Naive thymus-derived CD4-positive, alpha-beta T cell (primary cell): ENCODE data around the gene LPP. TPM values are rescaled to one million over a fixed set of nuclear protein-coding genes. Genes with fewer than 3 reads are reported as not detected.
"Not testable (repeated sequence)": the region's sequence is repeated elsewhere in the genome, so short reads cannot be mapped to it uniquely, and the experiment has no call there.

Source experiments
- ATAC-seq: fragments of 150-1000 bp; cut with Tn5 transposase; 2 replicates; pipeline ENCODE4 v1.10.0; 2021; ENCODE audit warnings: mild to moderate bottlenecking, moderate library complexity
- CTCF ChIA-PET: fragments of 350-600 bp; sonication (Branson Sonifier 250); formaldehyde crosslinking; loops from one replicate; lab custom pipeline; 2021; ENCODE audit warnings: antibody characterized with exemption; lab: Charles Lee
- POLR2A ChIA-PET: fragments of 350-600 bp; sonication (Branson Sonifier 250); formaldehyde crosslinking; loops from one replicate; lab custom pipeline; 2021; ENCODE audit warnings: antibody characterized with exemption, inconsistent platforms; lab: Charles Lee
- DNase-seq, 9 donors: peaks; one replicate each; pipeline versions ENCODE4 v3.0.0 to v3.0.0-alpha.2; 2020 to 2022; ENCODE audit warnings: mixed read lengths in 1 of 9
- H3K27ac ChIP-seq: one replicate; pipeline ENCODE4 v1.7.0; 2013; ENCODE audit warnings: mild to moderate bottlenecking, low read depth, low read length, moderate library complexity
- H3K27me3 ChIP-seq, 2 donors: one replicate each; pipeline ENCODE4 v1.7.0; 2013; ENCODE audit warnings: low read length in 2 of 2, mild to moderate bottlenecking in 2 of 2, moderate library complexity in 2 of 2; ENCODE audit not compliant: control insufficient read depth in 2 of 2, insufficient read depth in 2 of 2
- H3K36me3 ChIP-seq, 3 experiments: 1 replicate in 2 of 3; 2 replicates in 1 of 3; pipeline ENCODE4 v1.7.0; 2013; ENCODE audit warnings: low read length in 3 of 3, mild to moderate bottlenecking in 3 of 3, moderate library complexity in 1 of 3; ENCODE audit not compliant: insufficient read depth in 3 of 3, control insufficient read depth in 2 of 3
- H3K4me1 ChIP-seq, 2 donors: one replicate each; pipeline ENCODE4 v1.7.0; 2013; ENCODE audit warnings: low read length in 2 of 2, mild to moderate bottlenecking in 2 of 2, moderate library complexity in 1 of 2; ENCODE audit not compliant: control insufficient read depth in 2 of 2, insufficient read depth in 2 of 2
- H3K4me3 ChIP-seq: 2 replicates; pipeline ENCODE4 v1.7.0; 2013; ENCODE audit warnings: mild to moderate bottlenecking, low read length
- H3K9me3 ChIP-seq, 3 experiments: 1 replicate in 2 of 3; 2 replicates in 1 of 3; pipeline ENCODE4 v1.7.0; 2013; ENCODE audit warnings: low read length in 3 of 3; ENCODE audit not compliant: control insufficient read depth in 2 of 3
- H3K27ac Mint-ChIP-seq, 9 donors: one replicate each; pipeline ENCODE4 v1.8.0; 2020 to 2022; ENCODE audit warnings: mixed read lengths in 9 of 9, mild to moderate bottlenecking in 8 of 9, moderate library complexity in 5 of 9, inconsistent platforms in 2 of 9
- H3K27me3 Mint-ChIP-seq, 5 donors: one replicate each; pipeline ENCODE4 v1.8.0; 2021 to 2022; ENCODE audit warnings: mixed read lengths in 5 of 5, mild to moderate bottlenecking in 1 of 5
- H3K36me3 Mint-ChIP-seq, 5 donors: one replicate each; pipeline ENCODE4 v1.8.0; 2020 to 2022; ENCODE audit warnings: mixed read lengths in 5 of 5, mild to moderate bottlenecking in 3 of 5, inconsistent platforms in 1 of 5
- H3K4me1 Mint-ChIP-seq, 7 donors: one replicate each; pipeline ENCODE4 v1.8.0; 2020 to 2022; ENCODE audit warnings: mixed read lengths in 7 of 7, mild to moderate bottlenecking in 3 of 7, inconsistent platforms in 1 of 7
- H3K4me3 Mint-ChIP-seq, 10 donors: one replicate each; pipeline ENCODE4 v1.8.0; 2020 to 2022; ENCODE audit warnings: mild to moderate bottlenecking in 10 of 10, mixed read lengths in 10 of 10, moderate library complexity in 6 of 10, inconsistent platforms in 2 of 10
- H3K9me3 Mint-ChIP-seq, 11 donors: one replicate each; pipeline ENCODE4 v1.8.0; 2020 to 2022; ENCODE audit warnings: mixed read lengths in 11 of 11, mild to moderate bottlenecking in 4 of 11, inconsistent platforms in 1 of 11, moderate library complexity in 1 of 11
- intact Hi-C, 2 donors: fragments of 100-400 bp; cut with micrococcal nuclease; formaldehyde crosslinking; loops; one replicate each; pipeline ENCODE4 v1.15.1; 2023
- polyA plus RNA-seq, 2 donors: library from polyadenylated mRNA; unstranded; fragments of 300-500 nt; fragmentation: Illumina TruSeq; gene quantifications; one replicate each; pipeline ENCODE4 v1.2.3, GENCODE V29; 2021
- total RNA-seq, 6 experiments: library from RNA in 5 of 6; stranded (reverse) in 5 of 6; gene quantifications; 1 replicate in 5 of 6; 2 replicates in 1 of 6; pipeline ENCODE4 v1.2.3 and lab custom pipeline; 2021 to 2026

LPP gene
- total and polyA plus RNA-seq, 7 experiments from 2014 or later, result 10.3 to 95.2 (median 19.5) TPM

GRCh38 chr3:188427981-188428380, 274.0 kb downstream of the LPP start:
- H3K9me3 Mint-ChIP-seq, result peaks cover 0 to 34% (median 14%) of the 10 kb centered on the region in 11 donors
- DNase-seq, H3K4me3 ChIP-seq, H3K9me3 ChIP-seq, H3K27me3 Mint-ChIP-seq, H3K27ac ChIP-seq, H3K4me3 Mint-ChIP-seq, H3K27ac Mint-ChIP-seq, H3K36me3 ChIP-seq, H3K4me1 ChIP-seq, H3K27me3 ChIP-seq, intact Hi-C loops, CTCF ChIA-PET, POLR2A ChIA-PET, ATAC-seq: not testable (repeated sequence)
- H3K36me3 Mint-ChIP-seq, result peaks cover 10 to 55% (median 41%) of the 10 kb centered on the region in 5 donors
- peaks cover 9 to 40% (median 18%) of the 10 kb centered on the region in 7 donors for H3K4me1 Mint-ChIP-seq

DNA sequence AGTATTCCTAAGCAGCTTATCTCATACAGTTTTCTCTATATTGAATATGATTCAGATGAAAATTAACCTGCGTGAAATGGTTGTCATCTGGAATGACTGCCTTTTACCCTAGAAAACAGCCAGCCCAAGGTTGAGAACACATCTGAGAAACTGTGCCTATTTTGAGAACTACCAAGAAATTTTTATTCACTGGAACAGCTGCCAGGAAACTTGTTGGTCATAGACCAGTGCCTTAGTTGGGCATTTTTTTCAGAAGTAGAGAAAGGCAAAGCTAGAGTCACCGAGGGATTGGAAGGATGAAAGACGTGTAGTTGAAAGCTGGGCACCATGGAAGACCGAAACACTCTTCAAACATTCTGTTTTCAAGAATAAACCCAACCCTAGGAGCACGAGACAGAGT, 277.1 kb downstream of the LPP start:
- Mint-ChIP-seq H3K27me3 (no peaks in the 10 kb centered on the region), H3K27ac (no peak overlapping the region), H3K36me3 (peaks cover 3 to 36% (median 15%) of the 10 kb centered on the region in 5 donors), H3K9me3 (peaks cover 0 to 13% (median 3%) of the 10 kb centered on the region in 11 donors), H3K4me3 (no peak overlapping the region), H3K4me1 (peaks cover 15 to 32% (median 26%) of the 10 kb centered on the region in 7 donors)
- Histone ChIP-seq H3K27ac (no peak overlapping the region), H3K4me1 (no peaks in the 10 kb centered on the region), H3K36me3 (no peaks in the 10 kb centered on the region), H3K27me3 (no peaks in the 10 kb centered on the region), H3K4me3 (no peak overlapping the region), H3K9me3 (no peaks in the 10 kb centered on the region)
- DNase-seq, result no peak
- ATAC-seq, result no peak
- POLR2A ChIA-PET, result no interaction called here
- intact Hi-C loops, result loop anchor here in 1 of 2 donors (5.0 kb wide), 1 partner anchor 89 kb away; no protein-coding TSS in a partner anchor
- CTCF ChIA-PET, result interaction anchor here (0.6 kb wide), 1 partner anchor 103 kb away, joined by 3 read pairs; no protein-coding TSS in a partner anchor

- Mint-ChIP-seq H3K36me3 (peaks cover 0 to 32% (median 11%) of the 10 kb centered on the region in 5 donors), H3K4me1 (peaks cover 15 to 30% (median 26%) of the 10 kb centered on the region in 7 donors), H3K27me3 (no peaks in the 10 kb centered on the region), H3K27ac (no peak overlapping the region), H3K9me3 (peaks cover 0 to 8% (median 2%) of the 10 kb centered on the region in 11 donors), H3K4me3 (no peak overlapping the region)
- Histone ChIP-seq H3K9me3 (no peaks in the 10 kb centered on the region), H3K4me3 (no peak overlapping the region), H3K27ac (no peak overlapping the region), H3K36me3 (no peaks in the 10 kb centered on the region), H3K4me1 (no peaks in the 10 kb centered on the region), H3K27me3 (no peaks in the 10 kb centered on the region)
- ATAC-seq (peak; percentile 77), DNase-seq (no peak)
- ChIA-PET POLR2A (interaction anchor here (0.8 kb wide), 1 partner anchor 41 kb away, joined by 3 read pairs; no protein-coding TSS in a partner anchor), CTCF (interaction anchor here (0.6 kb wide), 1 partner anchor 102 kb away, joined by 3 read pairs; no protein-coding TSS in a partner anchor)
- intact Hi-C loops, result loop anchor here in 1 of 2 donors (5.0 kb wide), 1 partner anchor 89 kb away; no protein-coding TSS in a partner anchor
These were observed 277.6 kb downstream of the LPP start for GRCh38 chr3:188431553-188431952.

DNA sequence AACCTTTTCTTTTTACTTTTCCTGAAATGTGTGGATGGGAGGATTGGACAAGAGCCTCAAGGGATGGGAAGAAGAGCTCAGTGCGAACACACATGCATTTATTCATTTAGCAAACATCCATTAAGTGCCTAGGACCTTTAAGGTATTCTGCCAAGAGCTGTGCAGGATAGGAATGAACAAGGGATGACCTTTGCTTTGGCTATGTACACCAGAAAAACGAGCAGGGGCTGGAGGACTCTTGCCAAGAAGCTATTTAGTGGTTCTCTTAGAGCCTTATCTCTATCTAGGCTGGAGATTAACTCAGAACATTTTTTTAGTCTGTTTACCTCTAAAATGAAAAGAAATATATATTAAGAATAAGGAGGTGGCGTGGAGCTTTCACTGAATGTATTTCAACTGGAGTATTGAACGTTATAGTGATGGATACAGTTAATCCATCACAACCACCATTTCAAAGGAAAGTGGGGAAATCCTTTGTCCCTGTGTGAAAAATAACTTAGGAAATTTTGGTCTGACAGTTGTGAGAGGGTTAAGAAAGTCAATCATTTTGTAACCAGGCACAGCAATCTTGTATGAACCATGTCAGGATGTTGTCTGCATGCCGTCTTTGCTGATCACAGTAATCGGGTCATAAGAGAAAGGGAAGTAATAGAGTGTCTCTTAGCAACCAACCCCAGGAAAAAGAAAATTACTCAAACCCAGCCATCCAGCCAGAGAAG, 279.0 kb downstream of the LPP start:
- peak overlapping the region in 6 of 9 donors; percentile 60 to 93 (median 78) for H3K27ac Mint-ChIP-seq
- CTCF ChIA-PET, result no interaction called here
- no peaks in the 10 kb centered on the region for H3K27me3 Mint-ChIP-seq
- H3K4me1 ChIP-seq, result no peaks in the 10 kb centered on the region
- peaks cover 20 to 37% (median 31%) of the 10 kb centered on the region in 7 donors for H3K4me1 Mint-ChIP-seq
- peak in 4 of 9 donors; percentile 4 to 32 (median 15) for DNase-seq
- intact Hi-C loops, result loop anchor here in 1 of 2 donors (5.0 kb wide), 1 partner anchor 91 kb away; no protein-coding TSS in a partner anchor
- ATAC-seq, result peak; percentile 75
- H3K9me3 ChIP-seq, result no peaks in the 10 kb centered on the region
- no peaks in the 10 kb centered on the region for H3K27me3 ChIP-seq
- H3K4me3 Mint-ChIP-seq, result peak overlapping the region in 2 of 10 donors; percentile 58 to 72
- no peak overlapping the region for H3K27ac ChIP-seq
- H3K4me3 ChIP-seq, result no peak overlapping the region
- peaks cover 0 to 3% (median 0%) of the 10 kb centered on the region in 11 donors for H3K9me3 Mint-ChIP-seq
- POLR2A ChIA-PET, result interaction anchor here (0.6 kb wide), 1 partner anchor 1149 kb away, joined by 4 read pairs; no protein-coding TSS in a partner anchor
- peaks cover 0 to 31% (median 5%) of the 10 kb centered on the region in 5 donors for H3K36me3 Mint-ChIP-seq
- H3K36me3 ChIP-seq, result no peaks in the 10 kb centered on the region

DNA sequence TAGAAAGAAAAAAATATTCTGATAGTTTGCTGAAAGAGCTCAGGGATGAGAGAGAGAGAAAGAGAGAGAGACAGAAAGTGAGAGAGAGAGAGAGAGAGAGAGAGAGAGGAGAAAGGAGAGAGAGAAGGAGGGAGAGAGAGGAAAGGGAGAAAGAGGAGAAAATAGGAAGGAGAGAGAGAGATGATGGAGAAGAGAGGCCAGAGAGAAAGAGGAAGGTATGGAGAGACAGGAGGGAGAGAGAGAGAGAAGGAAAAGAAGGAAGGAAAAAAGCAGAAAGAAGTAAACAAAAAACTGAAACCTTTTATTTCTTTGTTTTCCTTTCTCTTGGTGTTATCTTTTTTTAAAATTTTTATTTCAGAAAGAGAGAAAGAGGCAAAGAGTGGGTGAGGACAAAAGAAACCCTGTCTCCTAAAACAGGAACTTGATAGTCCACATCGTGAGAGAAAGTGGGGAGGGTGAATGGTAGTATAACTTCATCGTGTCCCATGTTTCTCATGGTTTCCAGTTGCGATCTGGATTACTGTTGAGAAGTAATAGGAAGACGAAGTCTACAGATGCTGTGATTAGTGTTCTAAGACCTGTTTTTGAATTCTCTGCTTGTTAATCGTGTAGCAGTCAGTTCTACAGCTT, 279.7 kb downstream of the LPP start:
- peaks cover 26 to 44% (median 37%) of the 10 kb centered on the region in 7 donors for H3K4me1 Mint-ChIP-seq
- no peak overlapping the region for H3K27ac ChIP-seq
- peak overlapping the region in 2 of 10 donors; percentile 58 to 72 for H3K4me3 Mint-ChIP-seq
- no peaks in the 10 kb centered on the region for H3K36me3 ChIP-seq
- peak overlapping the region in 8 of 9 donors; percentile 9 to 93 (median 66) for H3K27ac Mint-ChIP-seq
- POLR2A ChIA-PET, result interaction anchor here (0.6 kb wide), 1 partner anchor 1149 kb away, joined by 4 read pairs; no protein-coding TSS in a partner anchor
- H3K9me3 ChIP-seq, result no peaks in the 10 kb centered on the region
- H3K9me3 Mint-ChIP-seq, result peaks cover 0 to 3% (median 0%) of the 10 kb centered on the region in 11 donors
- CTCF ChIA-PET, result no interaction called here
- no peaks in the 10 kb centered on the region for H3K27me3 Mint-ChIP-seq
- no peaks in the 10 kb centered on the region for H3K27me3 ChIP-seq
- intact Hi-C loops, result loop anchor here in 1 of 2 donors (5.0 kb wide), 1 partner anchor 91 kb away; no protein-coding TSS in a partner anchor
- ATAC-seq (peak; percentile 10), DNase-seq (no peak)
- H3K36me3 Mint-ChIP-seq, result peaks cover 0 to 31% (median 5%) of the 10 kb centered on the region in 5 donors
- H3K4me1 ChIP-seq, result peaks cover 0 to 6% of the 10 kb centered on the region in 2 donors
- H3K4me3 ChIP-seq, result no peak overlapping the region

DNA sequence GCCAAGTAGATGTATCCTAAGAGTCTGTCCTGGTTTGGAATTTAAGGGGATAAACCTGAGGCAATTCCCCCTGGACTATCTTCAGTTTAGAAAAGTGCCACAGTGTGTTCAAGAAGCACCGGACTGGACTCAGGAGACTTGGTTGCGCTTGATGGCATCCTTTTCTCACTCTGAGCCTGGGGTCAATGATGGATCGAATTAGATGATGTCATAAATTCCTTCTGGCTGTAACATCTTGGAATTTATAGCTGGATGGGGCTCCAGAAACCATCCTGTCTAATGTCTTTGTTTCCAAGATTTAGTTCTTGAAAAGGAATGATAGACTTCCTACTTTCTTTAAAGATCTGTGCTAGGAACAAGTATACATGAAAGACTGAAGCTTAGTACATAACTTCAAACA, 280.6 kb downstream of the LPP start:
- H3K4me1 ChIP-seq, result peaks cover 3 to 14% of the 10 kb centered on the region in 2 donors
- Mint-ChIP-seq H3K36me3 (peaks cover 0 to 31% (median 5%) of the 10 kb centered on the region in 5 donors), H3K4me1 (peaks cover 33 to 53% (median 46%) of the 10 kb centered on the region in 7 donors), H3K27me3 (no peaks in the 10 kb centered on the region), H3K27ac (no peak overlapping the region), H3K4me3 (no peak overlapping the region), H3K9me3 (peaks cover 0 to 3% (median 0%) of the 10 kb centered on the region in 11 donors)
- no peak overlapping the region for H3K27ac ChIP-seq
- intact Hi-C loops, result loop anchor here in 1 of 2 donors (5.0 kb wide), 1 partner anchor 92 kb away; no protein-coding TSS in a partner anchor
- H3K9me3 ChIP-seq, result no peaks in the 10 kb centered on the region
- no peaks in the 10 kb centered on the region for H3K27me3 ChIP-seq
- POLR2A ChIA-PET, result no interaction called here
- H3K4me3 ChIP-seq, result no peak overlapping the region
- CTCF ChIA-PET, result no interaction called here
- DNase-seq, result no peak
- H3K36me3 ChIP-seq, result no peaks in the 10 kb centered on the region
- ATAC-seq, result no peak
